HFFc6 (cell line): ENCODE measurements around the gene ATF6. TPM values are rescaled to one million over a fixed set of nuclear protein-coding genes. Genes with fewer than 3 reads are reported as not detected.

ENCODE experiments used
- DNase-seq: peaks from one replicate; pipeline ENCODE4 v3.0.0-alpha.2; 2018
- H3K27ac Mint-ChIP-seq: 2 replicates; pipeline ENCODE4 v1.8.0; 2020; ENCODE audit warnings: mild to moderate bottlenecking, mixed read lengths
- H3K27me3 Mint-ChIP-seq: 2 replicates; pipeline ENCODE4 v1.8.0; 2021; ENCODE audit warnings: mild to moderate bottlenecking, moderate library complexity, mixed read lengths; ENCODE audit not compliant: insufficient read depth
- H3K36me3 Mint-ChIP-seq: 2 replicates; pipeline ENCODE4 v1.8.0; 2021; ENCODE audit warnings: low read depth, mixed read lengths
- H3K4me1 Mint-ChIP-seq: 2 replicates; pipeline ENCODE4 v1.8.0; 2020; ENCODE audit warnings: low read depth, mixed read lengths
- H3K4me3 Mint-ChIP-seq: 2 replicates; pipeline ENCODE4 v1.8.0; 2020; ENCODE audit warnings: mild to moderate bottlenecking, moderate library complexity, mixed read lengths
- H3K9me3 Mint-ChIP-seq: 2 replicates; pipeline ENCODE4 v1.8.0; 2020; ENCODE audit warnings: mild to moderate bottlenecking, mixed read lengths
- total RNA-seq, 6 experiments: library from RNA; stranded (reverse); fragmentation: NEBNext Ultra II Directional; extraction: Animal tissue kit (Norgen Biotek cat#: 25700); gene quantifications; 2 replicates in 1 of 6; 3 replicates in 5 of 6; pipeline ENCODE4 v1.2.3, GENCODE V29; 2021
- TF ChIP-seq, protein P1 (sequence below): fragments of 200-600 bp; sonication (generic); IDR thresholded peaks from 2 replicates; pipeline ENCODE4 v1.5.0; 2021; ENCODE audit warnings: antibody characterized with exemption, mild to moderate bottlenecking

The ATF6 gene
- total RNA-seq, 6 experiments from 2014 or later: 23.7 to 29.9 (median 27.6) TPM

DNA sequence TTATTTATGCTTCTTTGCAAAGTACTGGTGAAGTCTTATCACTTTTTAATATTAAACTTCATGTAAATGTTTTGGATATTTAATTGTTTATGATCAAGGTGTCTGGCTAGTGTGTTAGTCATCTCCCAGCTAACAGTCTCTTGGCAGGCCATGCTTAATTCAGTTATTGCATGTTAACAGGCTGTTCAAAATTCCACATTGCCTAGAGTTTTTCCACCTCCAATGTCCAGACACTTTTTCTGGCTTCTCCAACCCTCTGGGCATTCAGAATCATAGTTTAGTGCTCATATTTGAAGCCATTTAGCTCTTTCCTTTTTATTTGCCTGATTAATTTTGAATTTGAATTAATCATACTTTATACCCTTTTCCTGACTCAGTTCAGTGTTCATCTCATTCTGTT, 188.3 kb downstream of the ATF6 start:
- TF ChIP-seq, protein P1, sequence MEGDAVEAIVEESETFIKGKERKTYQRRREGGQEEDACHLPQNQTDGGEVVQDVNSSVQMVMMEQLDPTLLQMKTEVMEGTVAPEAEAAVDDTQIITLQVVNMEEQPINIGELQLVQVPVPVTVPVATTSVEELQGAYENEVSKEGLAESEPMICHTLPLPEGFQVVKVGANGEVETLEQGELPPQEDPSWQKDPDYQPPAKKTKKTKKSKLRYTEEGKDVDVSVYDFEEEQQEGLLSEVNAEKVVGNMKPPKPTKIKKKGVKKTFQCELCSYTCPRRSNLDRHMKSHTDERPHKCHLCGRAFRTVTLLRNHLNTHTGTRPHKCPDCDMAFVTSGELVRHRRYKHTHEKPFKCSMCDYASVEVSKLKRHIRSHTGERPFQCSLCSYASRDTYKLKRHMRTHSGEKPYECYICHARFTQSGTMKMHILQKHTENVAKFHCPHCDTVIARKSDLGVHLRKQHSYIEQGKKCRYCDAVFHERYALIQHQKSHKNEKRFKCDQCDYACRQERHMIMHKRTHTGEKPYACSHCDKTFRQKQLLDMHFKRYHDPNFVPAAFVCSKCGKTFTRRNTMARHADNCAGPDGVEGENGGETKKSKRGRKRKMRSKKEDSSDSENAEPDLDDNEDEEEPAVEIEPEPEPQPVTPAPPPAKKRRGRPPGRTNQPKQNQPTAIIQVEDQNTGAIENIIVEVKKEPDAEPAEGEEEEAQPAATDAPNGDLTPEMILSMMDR: no peak
- H3K9me3 Mint-ChIP-seq: no peaks in the 10 kb centered on the region
- no peaks in the 10 kb centered on the region for H3K27me3 Mint-ChIP-seq
- H3K27ac Mint-ChIP-seq: peak overlapping the region; percentile 88
- H3K4me1 Mint-ChIP-seq: peaks cover 70% of the 10 kb centered on the region
- H3K4me3 Mint-ChIP-seq: peak overlapping the region; percentile 26; the same call in 1 of the 2 replicates
- DNase-seq: no peak
- H3K36me3 Mint-ChIP-seq: peaks cover 4% of the 10 kb centered on the region; the same call in 1 of the 2 replicates

DNA sequence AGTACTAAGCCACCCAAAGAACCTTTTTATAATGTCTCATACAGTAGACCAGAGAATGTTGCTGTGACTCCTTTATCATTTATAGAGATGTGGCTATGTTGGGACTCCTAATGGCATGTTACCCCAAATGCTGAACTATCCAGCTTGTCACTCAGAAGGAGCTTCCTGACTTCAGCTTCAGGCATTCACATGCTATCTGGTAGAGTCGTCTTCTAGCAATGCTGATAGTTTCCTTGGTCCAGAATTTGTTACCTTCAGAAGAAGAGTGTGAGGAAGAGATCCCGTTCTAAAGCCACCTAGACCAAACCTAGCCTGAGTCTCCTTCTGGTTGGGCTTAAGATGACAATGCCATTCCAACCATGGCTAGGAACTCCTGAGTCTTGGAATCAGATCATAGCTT, 189.5 kb downstream of the ATF6 start:
- TF ChIP-seq, protein P1: no peak
- no peaks in the 10 kb centered on the region for H3K9me3 Mint-ChIP-seq
- H3K36me3 Mint-ChIP-seq: peaks cover 10% of the 10 kb centered on the region
- peak overlapping the region; percentile 88 for H3K27ac Mint-ChIP-seq
- peaks cover 76% of the 10 kb centered on the region for H3K4me1 Mint-ChIP-seq
- DNase-seq: no peak
- H3K4me3 Mint-ChIP-seq: peak overlapping the region; percentile 52; the same call in 1 of the 2 replicates
- no peaks in the 10 kb centered on the region for H3K27me3 Mint-ChIP-seq

DNA sequence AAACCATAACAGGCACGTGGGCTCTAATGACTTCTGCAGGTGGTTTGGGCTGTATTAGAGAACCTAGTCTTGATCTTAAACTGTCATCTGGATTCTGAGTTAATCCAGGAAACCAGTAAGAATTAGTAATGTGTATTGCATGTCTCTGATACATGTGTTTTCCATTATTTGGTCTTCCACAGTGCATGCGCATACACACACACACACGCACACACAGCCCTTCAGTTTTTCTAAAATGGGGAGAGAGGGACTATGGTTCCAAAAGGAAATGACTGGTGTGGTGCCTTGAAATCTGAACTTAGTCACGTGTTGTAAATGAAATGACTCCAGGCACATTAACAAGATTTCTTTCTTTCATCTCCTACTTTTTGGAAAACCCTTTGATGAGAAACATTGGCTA, 190.0 kb downstream of the ATF6 start:
- Mint-ChIP-seq H3K9me3 (no peaks in the 10 kb centered on the region), H3K27ac (peak overlapping the region; percentile 88), H3K27me3 (peaks cover 2% of the 10 kb centered on the region; the same call in 1 of the 2 replicates), H3K4me3 (peak overlapping the region; percentile 52), H3K4me1 (peaks cover 81% of the 10 kb centered on the region), H3K36me3 (peaks cover 14% of the 10 kb centered on the region)
- TF ChIP-seq, protein P1: no peak
- DNase-seq: peak; percentile 89

DNA sequence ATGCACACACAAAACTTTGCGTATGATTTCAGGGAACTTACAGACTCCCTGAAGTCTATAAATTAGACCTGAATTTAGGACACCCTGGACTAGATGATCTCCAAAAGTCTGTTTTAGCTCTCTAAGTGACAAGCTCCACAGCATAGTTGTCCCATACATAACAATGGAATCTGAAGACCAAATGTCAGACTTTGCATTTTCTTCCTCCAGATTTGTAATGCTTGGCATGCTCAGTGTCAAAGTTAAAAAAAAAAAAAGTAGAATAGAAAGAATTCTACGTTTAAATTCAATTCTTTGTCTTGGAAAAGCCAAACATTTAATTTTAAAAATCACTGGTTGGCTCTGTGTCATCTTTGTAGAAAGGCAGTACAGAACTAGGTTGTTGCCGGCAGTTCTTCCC, 190.8 kb downstream of the ATF6 start:
- H3K36me3 Mint-ChIP-seq: peaks cover 15% of the 10 kb centered on the region
- H3K4me1 Mint-ChIP-seq: peaks cover 89% of the 10 kb centered on the region
- TF ChIP-seq, protein P1: no peak
- H3K27me3 Mint-ChIP-seq: peaks cover 3% of the 10 kb centered on the region; the same call in 1 of the 2 replicates
- peak overlapping the region; percentile 88; the same call in 1 of the 2 replicates for H3K27ac Mint-ChIP-seq
- no peak overlapping the region for H3K4me3 Mint-ChIP-seq
- DNase-seq: no peak
- no peaks in the 10 kb centered on the region for H3K9me3 Mint-ChIP-seq

DNA sequence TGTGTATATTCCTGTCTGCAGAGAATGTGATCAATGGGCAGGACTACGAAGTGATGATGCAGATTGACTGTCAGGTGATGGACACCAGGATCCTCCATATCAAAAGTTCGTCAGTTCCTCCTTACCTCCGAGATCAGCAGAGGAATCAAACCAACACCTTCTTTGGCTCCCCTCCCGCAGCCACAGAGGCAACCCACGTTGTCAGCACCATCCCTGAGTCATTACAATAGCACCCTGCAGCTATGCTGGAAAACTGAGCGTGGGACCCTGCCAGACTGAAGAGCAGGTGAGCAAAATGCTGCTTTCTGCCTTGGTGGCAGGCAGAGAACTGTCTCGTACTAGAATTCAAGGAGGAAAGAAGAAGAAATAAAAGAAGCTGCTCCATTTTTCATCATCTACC, 192.3 kb downstream of the ATF6 start:
- DNase-seq: peak; percentile 55
- peak overlapping the region; percentile 18; the same call in 1 of the 2 replicates for H3K4me3 Mint-ChIP-seq
- peaks cover 16% of the 10 kb centered on the region for H3K36me3 Mint-ChIP-seq
- H3K27me3 Mint-ChIP-seq: peaks cover 3% of the 10 kb centered on the region; the same call in 1 of the 2 replicates
- TF ChIP-seq, protein P1: no peak
- peaks cover 95% of the 10 kb centered on the region for H3K4me1 Mint-ChIP-seq
- no peaks in the 10 kb centered on the region for H3K9me3 Mint-ChIP-seq
- H3K27ac Mint-ChIP-seq: no peak overlapping the region
